ENCODE results near the gene MLLT3.
"Not testable (repeated sequence)": the region's sequence is repeated elsewhere in the genome, so short reads cannot be mapped to it uniquely, and the experiment has no call there.

MLLT3 gene

GRCh38 chr9:20603524-20604268 lies 18.6 kb downstream of the MLLT3 start:
- no peaks in the 10 kb centered on the region for H3K9me3 Mint-ChIP-seq
- H3K36me3 Mint-ChIP-seq (ENCODE audit: insufficient read depth), result peaks cover 3% of the 10 kb centered on the region
- no peak for DNase-seq (ENCODE audit: low spot score in 2 of 2)
- ATAC-seq (replicated peaks; ENCODE audit: extremely low read depth, poor library complexity, severe bottlenecking), result no peak
- H3K4me1 Mint-ChIP-seq, result peaks cover 39% of the 10 kb centered on the region
- no peaks in the 10 kb centered on the region for H3K27me3 Mint-ChIP-seq
- H3K27ac Mint-ChIP-seq (ENCODE audit: low read depth), result no peak overlapping the region
- H3K4me3 Mint-ChIP-seq, result no peak overlapping the region

- Mint-ChIP-seq H3K27me3 (no peaks in the 10 kb centered on the region), H3K9me3 (no peaks in the 10 kb centered on the region), H3K36me3 (ENCODE audit: insufficient read depth) (peaks cover 3% of the 10 kb centered on the region), H3K4me1 (peaks cover 37% of the 10 kb centered on the region), H3K4me3 (no peak overlapping the region), H3K27ac (ENCODE audit: low read depth) (no peak overlapping the region)
- DNase-seq (ENCODE audit: low spot score in 2 of 2) (no peak), ATAC-seq (replicated peaks; ENCODE audit: extremely low read depth, poor library complexity, severe bottlenecking) (no peak)
These were observed 21.0 kb downstream of the MLLT3 start for GRCh38 chr9:20601292-20601691.

GRCh38 chr9:20599195-20599594 lies 23.1 kb downstream of the MLLT3 start:
- peaks cover 48% of the 10 kb centered on the region for H3K4me1 Mint-ChIP-seq
- H3K36me3 Mint-ChIP-seq (ENCODE audit: insufficient read depth), result peaks cover 7% of the 10 kb centered on the region
- H3K4me3 Mint-ChIP-seq, result no peak overlapping the region
- H3K27ac Mint-ChIP-seq (ENCODE audit: low read depth), result no peak overlapping the region
- no peak for ATAC-seq (replicated peaks; ENCODE audit: extremely low read depth, poor library complexity, severe bottlenecking)
- H3K27me3 Mint-ChIP-seq, result no peaks in the 10 kb centered on the region
- H3K9me3 Mint-ChIP-seq, result no peaks in the 10 kb centered on the region
- no peak for DNase-seq (ENCODE audit: low spot score in 2 of 2)

- H3K9me3 Mint-ChIP-seq, result no peaks in the 10 kb centered on the region
- H3K4me3 Mint-ChIP-seq, result no peak overlapping the region
- no peaks in the 10 kb centered on the region for H3K27me3 Mint-ChIP-seq
- peaks cover 7% of the 10 kb centered on the region for H3K36me3 Mint-ChIP-seq (ENCODE audit: insufficient read depth)
- peak overlapping the region; percentile 33 for H3K27ac Mint-ChIP-seq (ENCODE audit: low read depth)
- ATAC-seq (replicated peaks; ENCODE audit: extremely low read depth, poor library complexity, severe bottlenecking) (no peak), DNase-seq (ENCODE audit: low spot score in 2 of 2) (no peak)
- peaks cover 51% of the 10 kb centered on the region for H3K4me1 Mint-ChIP-seq
These were observed 23.9 kb downstream of the MLLT3 start for GRCh38 chr9:20598367-20598766.

GRCh38 chr9:20597862-20598261 lies 24.4 kb downstream of the MLLT3 start:
- Mint-ChIP-seq H3K9me3 (no peaks in the 10 kb centered on the region), H3K4me3 (no peak overlapping the region), H3K36me3 (ENCODE audit: insufficient read depth) (peaks cover 7% of the 10 kb centered on the region), H3K4me1 (peaks cover 50% of the 10 kb centered on the region), H3K27ac (ENCODE audit: low read depth) (peak overlapping the region; percentile 33), H3K27me3 (no peaks in the 10 kb centered on the region)
- DNase-seq (ENCODE audit: low spot score in 2 of 2) (no peak), ATAC-seq (replicated peaks; ENCODE audit: extremely low read depth, poor library complexity, severe bottlenecking) (no peak)

GRCh38 chr9:20594608-20595007 lies 27.7 kb downstream of the MLLT3 start:
- DNase-seq (ENCODE audit: low spot score in 2 of 2), result no peak
- H3K27ac Mint-ChIP-seq (ENCODE audit: low read depth), result no peak overlapping the region
- ATAC-seq (replicated peaks; ENCODE audit: extremely low read depth, poor library complexity, severe bottlenecking), result no peak
- no peaks in the 10 kb centered on the region for H3K9me3 Mint-ChIP-seq
- H3K4me1 Mint-ChIP-seq, result peaks cover 55% of the 10 kb centered on the region
- H3K27me3 Mint-ChIP-seq, result no peaks in the 10 kb centered on the region
- H3K4me3 Mint-ChIP-seq, result no peak overlapping the region
- H3K36me3 Mint-ChIP-seq (ENCODE audit: insufficient read depth), result peaks cover 4% of the 10 kb centered on the region

- Mint-ChIP-seq H3K4me1 (peaks cover 51% of the 10 kb centered on the region), H3K4me3 (no peak overlapping the region), H3K36me3 (ENCODE audit: insufficient read depth) (peaks cover 4% of the 10 kb centered on the region), H3K9me3 (no peaks in the 10 kb centered on the region), H3K27me3 (no peaks in the 10 kb centered on the region), H3K27ac (ENCODE audit: low read depth) (no peak overlapping the region)
- DNase-seq (ENCODE audit: low spot score in 2 of 2) (no peak), ATAC-seq (replicated peaks; ENCODE audit: extremely low read depth, poor library complexity, severe bottlenecking) (no peak)
These were observed 28.8 kb downstream of the MLLT3 start for GRCh38 chr9:20593537-20593936.

- Mint-ChIP-seq H3K36me3 (ENCODE audit: insufficient read depth) (peaks cover 6% of the 10 kb centered on the region), H3K9me3 (no peaks in the 10 kb centered on the region), H3K4me1 (peaks cover 46% of the 10 kb centered on the region), H3K27ac (ENCODE audit: low read depth) (no peak overlapping the region), H3K27me3 (no peaks in the 10 kb centered on the region), H3K4me3 (no peak overlapping the region)
- ATAC-seq (replicated peaks; ENCODE audit: extremely low read depth, poor library complexity, severe bottlenecking), result no peak
- no peak for DNase-seq (ENCODE audit: low spot score in 2 of 2)
These were observed 29.2 kb downstream of the MLLT3 start for GRCh38 chr9:20593105-20593504.

GRCh38 chr9:20592673-20593072 lies 29.6 kb downstream of the MLLT3 start:
- Mint-ChIP-seq H3K4me1 (peaks cover 44% of the 10 kb centered on the region), H3K27ac (ENCODE audit: low read depth) (no peak overlapping the region), H3K36me3 (ENCODE audit: insufficient read depth) (peaks cover 6% of the 10 kb centered on the region), H3K27me3 (no peaks in the 10 kb centered on the region), H3K9me3 (no peaks in the 10 kb centered on the region), H3K4me3 (no peak overlapping the region)
- ATAC-seq (replicated peaks; ENCODE audit: extremely low read depth, poor library complexity, severe bottlenecking) (no peak), DNase-seq (ENCODE audit: low spot score in 2 of 2) (no peak)

- Mint-ChIP-seq H3K27me3 (no peaks in the 10 kb centered on the region), H3K9me3 (no peaks in the 10 kb centered on the region), H3K4me1 (peaks cover 44% of the 10 kb centered on the region), H3K4me3 (no peak overlapping the region), H3K36me3 (ENCODE audit: insufficient read depth) (peaks cover 6% of the 10 kb centered on the region), H3K27ac (ENCODE audit: low read depth) (no peak overlapping the region)
- DNase-seq (ENCODE audit: low spot score in 2 of 2) (no peak), ATAC-seq (replicated peaks; ENCODE audit: extremely low read depth, poor library complexity, severe bottlenecking) (no peak)
These were observed 31.1 kb downstream of the MLLT3 start for GRCh38 chr9:20591223-20591622.

GRCh38 chr9:20584968-20585643 lies 37.2 kb downstream of the MLLT3 start:
- no peak overlapping the region for H3K27ac Mint-ChIP-seq (ENCODE audit: low read depth)
- no peaks in the 10 kb centered on the region for H3K27me3 Mint-ChIP-seq
- H3K36me3 Mint-ChIP-seq (ENCODE audit: insufficient read depth), result peaks cover 4% of the 10 kb centered on the region
- no peaks in the 10 kb centered on the region for H3K9me3 Mint-ChIP-seq
- H3K4me3 Mint-ChIP-seq, result no peak overlapping the region
- peaks cover 48% of the 10 kb centered on the region for H3K4me1 Mint-ChIP-seq
- DNase-seq (ENCODE audit: low spot score in 2 of 2), result no peak
- ATAC-seq (replicated peaks; ENCODE audit: extremely low read depth, poor library complexity, severe bottlenecking), result no peak

- not testable (repeated sequence) for H3K4me3 Mint-ChIP-seq; H3K27me3 Mint-ChIP-seq; H3K27ac Mint-ChIP-seq (ENCODE audit: low read depth); DNase-seq (ENCODE audit: low spot score in 2 of 2); ATAC-seq (replicated peaks; ENCODE audit: extremely low read depth, poor library complexity, severe bottlenecking); H3K9me3 Mint-ChIP-seq; H3K36me3 Mint-ChIP-seq (ENCODE audit: insufficient read depth)
- H3K4me1 Mint-ChIP-seq, result peaks cover 57% of the 10 kb centered on the region
These were observed 39.2 kb downstream of the MLLT3 start for GRCh38 chr9:20583088-20583487.

GRCh38 chr9:20582150-20582549 lies 40.1 kb downstream of the MLLT3 start:
- Mint-ChIP-seq H3K27me3 (no peaks in the 10 kb centered on the region), H3K36me3 (ENCODE audit: insufficient read depth) (peaks cover 5% of the 10 kb centered on the region)

More at GRCh38 chr9:20582150-20582549, 40.1 kb downstream of the MLLT3 start:
- Mint-ChIP-seq H3K4me1 (peaks cover 65% of the 10 kb centered on the region), H3K27ac (ENCODE audit: low read depth) (no peak overlapping the region), H3K4me3 (no peak overlapping the region), H3K9me3 (peaks cover 4% of the 10 kb centered on the region)
- ATAC-seq (replicated peaks; ENCODE audit: extremely low read depth, poor library complexity, severe bottlenecking) (no peak), DNase-seq (ENCODE audit: low spot score in 2 of 2) (no peak)

Data from central memory CD8-positive, alpha-beta T cell (primary cell).